HG03039 (cell line): Measurements from ENCODE around the gene GPATCH4.
"Not testable (repeated sequence)": the region's sequence is repeated elsewhere in the genome, so short reads cannot be mapped to it uniquely, and the experiment has no call there.

ENCODE experiments used
- ATAC-seq: cut with Tn5 transposase; IDR thresholded peaks from one replicate; pipeline ENCODE4 v1.9.1; 2021; ENCODE audit warnings: mild to moderate bottlenecking, moderate library complexity; ENCODE audit not compliant: unreplicated experiment

The GPATCH4 gene

DNA sequence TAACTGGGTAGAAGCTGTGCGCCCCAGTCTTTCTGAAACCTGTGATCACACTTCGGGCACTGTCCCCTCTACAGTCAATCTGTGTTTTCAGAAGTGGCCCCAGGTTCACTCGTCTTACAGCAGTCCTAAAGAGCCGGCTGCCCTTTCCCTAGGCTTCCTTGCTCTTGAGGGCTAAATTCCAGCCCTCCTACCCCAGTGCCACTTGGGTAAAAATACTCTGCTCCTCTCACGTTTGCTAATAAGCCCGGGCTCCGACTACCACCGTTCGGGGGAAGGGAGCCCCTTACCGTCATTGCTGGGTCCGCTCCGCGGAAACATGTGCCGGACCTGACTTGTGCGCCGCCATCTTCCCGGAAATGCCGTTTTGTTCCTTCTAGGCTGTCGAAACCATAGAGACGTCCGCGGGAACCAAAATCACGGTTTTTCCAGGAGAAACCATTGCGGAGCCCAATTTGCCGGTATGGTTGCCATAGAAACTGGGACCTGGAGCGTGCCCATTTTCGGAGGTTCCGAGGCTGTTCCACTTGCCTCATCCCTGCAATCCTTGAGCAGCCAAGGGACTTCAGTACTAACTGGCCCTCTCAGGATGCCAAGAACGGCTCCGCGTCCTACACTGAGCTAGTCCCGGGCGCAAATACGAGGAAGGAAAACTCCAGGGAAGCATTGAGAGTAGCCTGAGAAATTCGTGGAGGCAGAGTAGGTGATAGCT lies at the start of gene GPATCH4:
Gene GPATCH4 (minus strand): TSS at position 358 of the 709 bp plus-strand sequence.
- ATAC-seq = no peak

DNA sequence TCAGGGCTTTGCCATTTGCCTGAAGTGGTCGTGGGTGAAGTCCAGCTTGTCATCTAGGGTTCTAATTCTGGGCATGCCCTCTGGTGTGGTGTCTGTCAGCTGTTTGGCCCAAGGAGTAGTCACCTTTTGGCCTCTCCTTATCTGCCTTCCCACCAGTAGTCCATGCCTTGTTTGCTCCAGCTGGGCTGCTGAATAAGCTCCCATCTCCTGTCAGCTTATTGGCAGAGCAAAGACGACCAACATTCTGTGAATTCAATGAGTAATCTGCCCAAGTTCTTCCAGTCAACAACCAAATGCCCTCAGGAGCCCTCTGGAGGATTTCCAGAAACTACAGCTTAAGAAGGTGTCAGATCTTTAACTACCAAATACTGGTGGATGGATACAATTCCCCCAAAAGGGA lies 47.7 kb upstream of the GPATCH4 start:
- no peak for ATAC-seq

DNA sequence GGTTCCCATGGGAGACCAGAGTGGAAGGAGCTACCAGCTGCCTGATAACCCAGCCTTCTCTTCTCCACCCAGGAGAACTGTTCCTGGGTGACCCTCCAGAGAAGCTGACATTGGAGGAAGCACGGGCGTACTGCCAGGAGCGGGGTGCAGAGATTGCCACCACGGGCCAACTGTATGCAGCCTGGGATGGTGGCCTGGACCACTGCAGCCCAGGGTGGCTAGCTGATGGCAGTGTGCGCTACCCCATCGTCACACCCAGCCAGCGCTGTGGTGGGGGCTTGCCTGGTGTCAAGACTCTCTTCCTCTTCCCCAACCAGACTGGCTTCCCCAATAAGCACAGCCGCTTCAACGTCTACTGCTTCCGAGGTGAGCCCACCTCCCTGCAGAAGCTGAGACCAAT lies 47.2 kb upstream of the GPATCH4 start:
- no peak for ATAC-seq

DNA sequence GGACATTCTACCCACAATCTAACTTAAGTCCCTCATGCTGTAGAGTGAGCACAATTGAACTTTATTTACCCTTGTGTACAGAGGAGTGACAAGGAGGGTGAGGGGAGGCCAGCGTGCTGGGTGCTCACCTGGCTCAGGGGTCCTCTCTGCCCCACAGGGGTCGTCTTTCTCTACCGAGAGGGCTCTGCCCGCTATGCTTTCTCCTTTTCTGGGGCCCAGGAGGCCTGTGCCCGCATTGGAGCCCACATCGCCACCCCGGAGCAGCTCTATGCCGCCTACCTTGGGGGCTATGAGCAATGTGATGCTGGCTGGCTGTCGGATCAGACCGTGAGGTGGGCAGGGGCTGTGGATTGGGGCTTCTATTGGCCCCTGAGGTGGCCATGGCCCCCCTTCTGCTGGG lies 46.1 kb upstream of the GPATCH4 start:
- no peak for ATAC-seq

DNA sequence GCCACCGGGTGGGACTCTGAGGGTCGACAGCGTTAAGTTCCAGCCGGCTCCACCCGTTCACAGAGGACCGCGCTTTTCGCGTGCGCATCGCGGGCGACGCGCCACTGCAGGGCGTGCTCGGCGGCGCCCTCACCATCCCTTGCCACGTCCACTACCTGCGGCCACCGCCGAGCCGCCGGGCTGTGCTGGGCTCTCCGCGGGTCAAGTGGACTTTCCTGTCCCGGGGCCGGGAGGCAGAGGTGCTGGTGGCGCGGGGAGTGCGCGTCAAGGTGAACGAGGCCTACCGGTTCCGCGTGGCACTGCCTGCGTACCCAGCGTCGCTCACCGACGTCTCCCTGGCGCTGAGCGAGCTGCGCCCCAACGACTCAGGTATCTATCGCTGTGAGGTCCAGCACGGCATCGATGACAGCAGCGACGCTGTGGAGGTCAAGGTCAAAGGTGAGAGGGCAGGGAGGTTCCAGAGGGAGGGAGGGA lies 45.5 kb upstream of the GPATCH4 start:
- no peak for ATAC-seq

DNA sequence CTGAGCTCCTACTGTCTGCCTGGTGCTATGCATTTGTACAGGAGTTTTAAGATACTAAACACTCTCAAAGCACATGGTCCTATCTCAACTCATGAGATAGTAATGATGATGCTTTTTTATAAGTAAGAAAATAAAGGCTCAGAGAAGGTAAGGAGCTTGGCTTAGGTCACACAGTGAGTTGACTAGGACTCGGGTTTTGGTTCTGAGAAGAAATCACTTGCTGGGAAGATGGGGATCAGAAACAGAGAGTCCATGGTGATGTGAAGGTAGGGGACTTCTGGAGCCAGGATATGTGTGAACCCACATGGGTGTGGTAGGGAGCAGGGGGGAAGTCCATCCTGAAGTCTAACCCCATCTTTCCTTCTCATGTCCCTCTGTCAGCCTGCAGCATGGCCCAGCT lies 44.4 kb upstream of the GPATCH4 start:
- ATAC-seq = no peak

DNA sequence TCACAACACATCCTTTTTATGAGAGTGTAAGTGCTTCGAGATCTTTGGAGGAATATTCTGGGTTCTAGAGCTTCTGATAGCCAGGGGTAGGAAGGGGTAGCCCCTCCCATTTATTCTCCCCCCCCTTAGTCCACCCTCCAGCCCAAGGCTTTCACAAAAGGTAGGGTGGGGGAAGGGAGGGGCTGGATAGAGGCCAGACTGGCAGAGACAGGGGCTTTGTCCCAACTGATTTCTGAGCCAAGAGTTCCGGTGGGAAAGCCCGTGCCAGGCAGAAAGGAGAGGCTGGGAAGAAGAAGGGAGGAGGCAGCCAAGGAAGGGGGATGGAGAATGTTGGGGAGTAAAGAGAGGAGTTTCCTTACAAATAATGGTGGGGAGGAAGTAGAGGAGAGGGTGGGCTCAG lies 43.8 kb upstream of the GPATCH4 start:
- no peak for ATAC-seq

DNA sequence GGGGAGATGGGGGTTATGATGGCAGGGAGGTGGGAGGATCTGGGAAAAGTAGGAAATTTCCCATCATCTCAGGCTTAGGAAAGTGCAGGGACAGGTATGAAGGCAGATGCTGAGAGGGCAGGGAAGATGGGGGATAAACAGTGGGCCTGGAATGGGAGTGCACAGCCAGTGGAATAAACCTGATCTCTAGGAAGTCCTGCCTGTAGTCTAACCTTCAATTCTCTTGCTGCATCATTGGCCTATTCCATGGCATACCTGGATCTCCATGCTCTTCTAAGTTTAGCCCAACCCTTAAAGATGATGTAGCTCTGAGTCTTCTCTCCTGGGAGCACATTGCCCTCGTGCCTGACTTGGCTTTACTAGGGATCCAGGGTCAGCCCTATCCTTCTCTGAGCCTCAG lies 43.4 kb upstream of the GPATCH4 start:
- no peak for ATAC-seq

DNA sequence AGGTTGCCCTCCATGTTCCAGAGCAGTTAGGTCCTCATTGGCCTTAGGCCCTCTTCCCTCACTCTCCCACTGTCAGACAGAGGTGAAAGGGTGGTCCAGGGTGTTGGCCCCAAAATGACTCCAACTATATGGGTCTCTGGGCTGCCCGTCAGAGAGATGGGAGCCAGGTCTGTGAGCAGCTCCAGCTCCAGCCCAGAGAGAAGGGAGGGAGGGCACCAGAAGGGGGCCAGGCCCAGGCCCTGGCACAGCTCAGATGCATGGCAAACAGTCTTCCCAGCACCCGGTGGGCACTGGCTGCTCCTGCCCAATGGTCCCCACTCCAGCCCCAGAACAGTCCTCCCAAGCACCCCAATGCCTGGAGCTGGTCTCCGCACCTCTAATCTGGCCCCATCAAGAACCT lies 42.9 kb upstream of the GPATCH4 start:
- ATAC-seq = no peak

DNA sequence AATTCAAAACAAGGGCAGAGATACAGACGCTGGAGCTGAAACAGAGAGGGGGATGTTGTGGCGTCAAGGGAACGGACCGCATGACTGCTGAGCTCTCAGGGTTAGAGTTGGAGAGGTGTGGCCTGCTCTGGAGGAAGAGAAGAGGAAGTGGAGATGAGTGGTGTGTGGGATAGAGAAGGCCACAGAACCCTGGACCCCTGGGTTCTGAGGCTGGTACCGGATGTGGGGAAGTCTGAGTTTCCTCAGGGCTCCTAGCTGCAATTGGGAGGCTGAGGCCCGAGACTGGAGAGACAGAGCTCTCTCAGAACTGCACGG lies 42.5 kb upstream of the GPATCH4 start:
- peak; percentile 49 for ATAC-seq

DNA sequence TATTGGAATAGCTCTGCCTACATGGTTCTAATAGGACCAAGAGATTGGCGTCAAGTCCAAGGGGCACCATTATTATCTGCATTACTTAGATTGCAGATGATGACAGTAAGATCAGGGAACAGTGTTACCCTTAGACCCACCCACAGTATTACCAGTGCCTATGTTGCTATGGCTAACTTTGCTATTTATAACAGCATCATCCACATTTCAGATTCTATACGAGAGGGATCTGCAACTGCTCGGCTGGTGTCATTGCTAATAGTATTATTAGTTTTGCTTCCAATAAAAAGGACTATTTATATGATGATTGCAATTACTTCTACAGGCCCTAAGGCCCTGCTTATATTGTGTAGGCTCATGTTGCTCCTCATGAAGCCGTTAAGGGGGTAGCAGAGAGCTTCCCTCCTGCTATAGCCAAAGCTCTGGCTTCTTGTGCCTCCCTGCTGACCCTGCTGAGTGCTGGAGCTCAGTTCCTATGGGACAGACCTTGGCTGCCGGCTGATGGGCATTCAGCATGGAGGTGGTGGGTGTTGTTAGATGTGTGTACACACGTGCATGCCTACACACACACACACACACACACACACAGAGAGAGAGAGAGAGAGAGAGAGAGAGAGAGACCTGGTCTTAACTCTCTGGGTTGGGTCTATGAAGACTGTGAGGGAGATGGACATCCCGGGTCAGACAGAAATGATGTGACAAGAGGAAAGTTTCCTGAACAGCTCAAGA lies 41.9 kb upstream of the GPATCH4 start:
- no peak for ATAC-seq

DNA sequence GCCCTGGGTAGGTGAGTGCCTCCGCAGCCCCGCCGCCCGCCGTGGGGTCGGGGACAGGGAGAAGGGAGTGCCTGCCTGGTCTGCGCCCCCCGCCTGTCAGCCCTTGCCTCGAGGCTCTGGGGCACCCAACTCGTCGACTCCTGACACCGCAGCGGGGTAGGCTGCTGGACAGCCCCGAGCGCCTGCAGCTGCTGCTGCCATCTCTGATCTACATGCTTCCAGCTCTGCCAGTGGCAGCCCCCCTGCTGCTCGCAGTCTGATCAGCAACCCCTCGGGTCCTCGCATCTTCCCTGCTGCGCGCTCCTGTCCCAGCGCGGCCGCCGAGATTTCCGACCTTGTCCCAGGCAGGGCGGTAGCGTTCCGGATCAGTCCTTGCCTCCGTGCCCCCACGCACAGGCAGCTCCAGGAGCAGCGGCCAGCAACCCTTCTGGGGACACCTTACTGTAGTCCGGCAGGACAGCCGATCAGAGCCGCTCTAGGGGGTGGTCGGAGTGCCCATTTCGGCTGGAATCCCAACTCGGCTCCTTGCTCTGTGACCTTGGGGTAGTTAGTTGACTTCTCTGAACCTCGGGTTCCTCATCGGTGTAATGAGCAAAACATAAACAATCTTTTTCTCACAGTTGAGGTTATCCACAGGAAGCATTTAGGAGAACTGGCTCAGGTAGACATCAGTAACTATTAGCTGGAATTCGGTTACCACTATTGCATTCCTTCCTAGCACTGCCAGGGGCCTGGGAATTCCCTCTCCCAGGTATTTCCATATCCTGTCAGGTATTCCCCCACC lies 41.2 kb upstream of the GPATCH4 start:
- ATAC-seq = no peak

DNA sequence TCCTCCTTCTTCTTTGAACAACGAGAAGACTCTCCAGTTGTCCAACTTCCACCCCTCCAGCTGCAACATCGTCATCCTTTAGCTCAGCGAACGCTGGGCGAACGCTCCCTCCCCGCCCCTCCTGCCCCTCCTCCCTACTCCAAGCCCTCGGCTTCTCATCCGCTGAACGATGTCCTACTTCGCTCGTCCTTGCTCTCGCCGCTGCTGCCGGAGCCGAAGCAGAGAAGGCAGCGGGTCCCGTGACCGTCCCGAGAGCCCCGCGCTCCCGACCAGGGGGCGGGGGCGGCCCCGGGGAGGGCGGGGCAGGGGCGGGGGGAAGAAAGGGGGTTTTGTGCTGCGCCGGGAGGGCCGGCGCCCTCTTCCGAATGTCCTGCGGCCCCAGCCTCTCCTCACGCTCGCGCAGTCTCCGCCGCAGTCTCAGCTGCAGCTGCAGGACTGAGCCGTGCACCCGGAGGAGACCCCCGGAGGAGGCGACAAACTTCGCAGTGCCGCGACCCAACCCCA lies 40.5 kb upstream of the GPATCH4 start, which contains the start of gene BCAN:
Gene BCAN (plus strand): TSS at position 357 of the 504 bp plus-strand sequence. CDS start 3,938 bp downstream, outside the sequence.
- no peak for ATAC-seq

DNA sequence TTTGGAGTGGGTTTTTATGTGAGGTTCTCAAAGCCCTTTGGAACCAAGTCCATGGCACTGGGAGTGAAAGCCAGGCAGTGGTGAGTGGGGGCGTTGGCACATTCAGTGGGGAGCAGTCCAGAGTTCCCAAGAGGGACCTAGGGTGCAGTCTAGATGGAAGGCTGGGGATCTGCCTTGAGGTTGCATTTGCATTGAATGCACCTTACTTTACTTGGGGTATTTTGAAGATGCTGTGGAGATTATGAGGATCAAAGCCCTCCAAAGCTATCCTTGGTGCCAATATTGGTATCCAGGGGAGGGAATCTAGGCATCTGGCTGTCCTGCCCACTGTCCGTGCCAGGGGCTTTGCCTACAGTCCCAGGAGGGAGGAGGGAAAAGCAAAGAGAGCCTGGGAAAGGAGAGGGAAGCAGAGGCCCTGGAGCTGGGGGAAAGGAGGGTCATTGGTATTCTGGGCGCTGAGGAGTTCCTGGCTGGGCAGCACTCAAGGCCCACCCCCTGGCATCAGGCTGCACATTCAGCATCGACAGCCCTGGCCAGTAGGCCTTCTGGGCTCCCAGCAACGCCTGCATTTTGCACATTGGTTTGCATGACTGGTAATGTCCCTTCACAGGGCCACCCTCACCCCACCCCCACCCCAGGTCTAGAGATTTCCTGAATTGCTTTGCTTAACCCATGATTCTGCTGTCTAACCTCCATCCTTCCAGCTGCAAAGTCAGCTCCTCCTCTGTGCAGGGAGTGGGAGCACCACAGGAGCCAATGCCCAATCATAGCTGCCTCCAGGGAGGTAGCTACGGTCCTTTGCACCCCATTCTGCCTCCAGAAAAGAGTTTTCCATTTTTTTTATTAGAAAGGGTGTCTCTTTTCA lies 39.8 kb upstream of the GPATCH4 start:
- no peak for ATAC-seq

DNA sequence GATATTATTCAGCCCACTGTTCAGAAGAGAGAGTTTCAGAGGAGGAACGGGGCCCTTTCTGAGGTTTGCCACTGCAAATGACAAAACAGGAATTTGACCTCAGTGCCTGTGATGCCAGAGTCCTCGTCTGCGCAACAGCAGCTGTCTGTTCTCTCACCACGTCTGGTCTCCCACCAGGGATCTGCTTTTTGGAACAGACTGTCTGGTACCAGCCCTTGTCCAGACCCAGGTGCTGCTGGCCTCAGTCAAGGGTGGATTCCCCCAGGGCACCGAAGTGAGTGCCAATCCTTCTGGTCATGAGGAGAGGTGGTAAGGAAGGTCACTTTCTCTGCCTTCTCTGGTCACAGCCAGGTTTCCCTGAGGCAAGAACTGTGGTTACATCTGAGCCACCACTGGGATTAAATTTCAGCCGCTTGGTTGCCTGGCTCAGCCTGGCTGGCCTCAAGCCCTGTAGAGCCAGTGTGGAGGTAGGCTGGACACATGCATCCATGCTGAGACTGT lies 38.4 kb upstream of the GPATCH4 start:
- ATAC-seq = no peak

DNA sequence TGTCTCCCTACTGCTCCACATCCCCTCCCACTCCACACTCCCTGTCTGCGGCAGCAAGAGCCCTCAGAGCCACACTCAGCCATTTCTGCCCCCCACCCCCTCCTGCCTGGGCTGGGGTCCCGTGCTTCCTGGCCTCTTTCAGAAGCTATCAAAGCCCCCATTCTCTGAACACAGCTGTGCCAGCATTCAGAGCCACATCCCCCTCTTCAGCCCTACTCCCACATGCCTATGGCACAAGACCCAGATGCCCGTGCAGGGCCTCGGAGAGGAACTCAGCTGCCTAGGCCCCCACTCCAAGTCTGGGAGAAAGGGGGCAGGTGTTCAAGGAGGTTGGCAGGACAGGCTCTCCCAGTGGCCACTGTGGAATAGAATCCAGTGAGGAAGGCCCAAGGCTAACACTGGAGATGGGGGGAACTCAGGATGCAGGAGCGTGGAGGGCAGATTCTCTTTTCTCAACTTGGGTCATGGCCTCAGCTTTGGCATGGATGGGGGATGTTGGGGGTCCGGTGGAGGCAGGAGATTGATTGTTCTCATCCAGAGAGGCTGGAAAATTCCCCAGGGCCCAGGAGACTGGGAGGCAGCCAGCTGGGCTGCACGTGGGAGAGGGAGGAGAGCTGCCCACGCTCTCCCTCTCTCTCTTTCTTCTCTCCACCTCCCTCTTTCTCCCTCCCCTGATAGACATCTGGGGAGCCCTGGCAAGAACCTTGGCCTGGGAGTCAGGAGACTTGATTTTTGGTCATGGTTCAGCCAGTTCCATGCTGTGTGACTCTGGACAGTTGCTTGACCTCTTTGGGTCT lies 37.1 kb upstream of the GPATCH4 start:
- ATAC-seq = no peak

DNA sequence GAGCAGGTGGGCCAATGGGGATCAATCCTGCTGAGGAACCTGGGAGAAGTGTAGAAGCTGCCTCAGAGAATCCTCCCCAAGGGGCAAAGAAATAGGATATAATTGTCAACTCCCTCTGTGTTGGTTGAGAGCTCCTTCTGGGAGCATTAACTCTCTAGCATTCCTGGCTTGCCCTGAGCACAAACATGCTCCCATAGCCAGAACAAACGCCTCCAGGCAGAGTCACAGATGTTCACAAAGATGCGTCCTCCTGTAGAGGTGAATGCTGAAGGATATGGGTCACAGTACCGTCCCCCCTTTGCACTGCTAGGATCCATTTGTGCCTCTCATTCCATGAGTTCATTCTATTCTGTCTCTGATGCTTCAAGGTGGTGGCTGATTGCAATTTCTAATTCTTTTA lies 31.1 kb upstream of the GPATCH4 start:
- no peak for ATAC-seq

DNA sequence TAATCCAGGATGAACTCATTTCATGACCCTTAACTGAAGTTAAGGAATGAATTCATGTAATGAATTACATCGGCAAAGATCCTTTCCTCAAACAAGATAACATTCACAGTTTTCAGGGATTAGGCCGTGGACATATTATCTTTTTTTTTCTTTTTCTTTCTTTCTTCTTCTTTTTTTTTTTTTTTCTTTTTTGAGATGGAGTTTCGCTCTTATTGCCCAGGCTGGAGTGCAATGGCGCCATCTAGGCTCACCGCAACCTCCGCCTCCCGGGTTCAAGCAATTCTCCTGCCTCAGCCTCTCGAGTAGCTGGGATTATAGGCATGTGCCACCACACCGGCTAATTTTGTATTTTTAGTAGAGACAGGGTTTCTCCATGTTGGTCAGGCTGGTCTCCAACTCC lies 29.9 kb upstream of the GPATCH4 start:
- ATAC-seq = not testable (repeated sequence)

DNA sequence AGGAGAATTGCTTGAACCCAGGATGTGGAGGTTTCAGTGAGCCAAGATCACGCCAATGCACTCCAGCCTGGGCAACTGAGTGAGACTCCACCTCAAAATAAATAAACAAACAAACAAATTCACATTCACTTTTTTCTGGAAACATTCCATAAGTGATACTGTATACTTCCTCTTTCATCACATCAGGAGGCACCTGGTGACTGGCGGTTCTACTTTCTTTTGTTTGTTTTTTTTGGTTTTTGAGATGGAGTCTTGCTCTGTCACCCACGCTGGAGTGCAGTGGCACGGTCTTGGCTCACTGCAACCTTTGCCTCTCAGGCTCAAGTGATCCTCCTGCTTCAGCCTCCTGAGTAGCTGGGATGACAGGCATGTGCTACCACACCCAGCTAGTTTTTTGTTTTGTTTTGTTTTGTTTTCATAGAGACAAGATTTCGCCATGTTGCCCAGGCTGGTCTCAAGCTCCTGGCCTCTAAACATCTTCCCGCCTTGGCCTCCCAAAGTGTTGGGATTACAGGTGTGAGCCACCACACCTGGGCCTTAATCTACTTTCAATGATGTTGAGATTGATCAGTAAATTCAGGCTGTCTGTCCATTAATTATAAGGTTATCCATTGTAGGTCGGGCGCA lies 28.7 kb upstream of the GPATCH4 start:
- no peak for ATAC-seq
